Panc1 (cell line): Measurements from ENCODE around the gene TTBK1. TPM values are rescaled to one million over a fixed set of nuclear protein-coding genes. Genes with fewer than 3 reads are reported as not detected.

Source experiments
- ATAC-seq: fragments of 200-7000 bp; cut with Tn5 transposase; 2 replicates; pipeline ENCODE4 v1.9.1; 2020; ENCODE audit warnings: mild to moderate bottlenecking, moderate library complexity
- BruUV-seq: library from RNA; stranded (reverse); fragments of 400-500 nt; replicated peaks from 2 replicates; lab custom pipeline; 2021; lab: Mats Ljungman, UMichigan
- CTCF ChIA-PET: fragments of 300-600 bp; sonication (Branson Sonifier 250); formaldehyde crosslinking; loops from one replicate; lab custom pipeline; 2022; ENCODE audit warnings: antibody characterized with exemption; lab: Charles Lee
- POLR2A ChIA-PET: fragments of 300-600 bp; sonication (Branson Sonifier 250); formaldehyde crosslinking; loops from one replicate; lab custom pipeline; 2022; ENCODE audit warnings: antibody characterized with exemption; lab: Charles Lee
- DNase-seq: peaks from one replicate; pipeline ENCODE4 v3.0.0-alpha.2; 2010; ENCODE audit warnings: low read depth, low spot score
- H3K27ac ChIP-seq: 2 replicates; pipeline ENCODE4 v1.5.1; 2011; ENCODE audit warnings: mild to moderate bottlenecking, low read length, inconsistent platforms
- H3K27me3 ChIP-seq: fragments of 200-500 bp; sonication (Bioruptor generic); 2 replicates; pipeline ENCODE4 v1.6.0; 2014; ENCODE audit warnings: low read length, inconsistent platforms; ENCODE audit not compliant: control insufficient read depth, insufficient read depth
- H3K36me3 ChIP-seq: fragments of 200-500 bp; sonication (Bioruptor generic); 2 replicates; pipeline ENCODE4 v1.5.1; 2014; ENCODE audit warnings: inconsistent platforms, mild to moderate bottlenecking, low read length, moderate library complexity; ENCODE audit not compliant: control insufficient read depth, insufficient read depth
- H3K4me1 ChIP-seq: 2 replicates; pipeline ENCODE4 v1.5.1; 2011; ENCODE audit warnings: inconsistent platforms, mild to moderate bottlenecking, low read length, moderate library complexity; ENCODE audit not compliant: control insufficient read depth, insufficient read depth
- H3K4me3 ChIP-seq, 2 experiments: 2 replicates each; pipeline ENCODE4 v1.5.1; 2011 to 2012; ENCODE audit warnings: low read depth in 2 of 2, low read length in 2 of 2, mild to moderate bottlenecking in 2 of 2, inconsistent platforms in 1 of 2, moderate library complexity in 1 of 2
- H3K9me3 ChIP-seq: fragments of 200-500 bp; sonication (Bioruptor generic); 2 replicates; pipeline ENCODE4 v1.5.1; 2014; ENCODE audit warnings: low read depth, mild to moderate bottlenecking, inconsistent platforms, low read length, moderate library complexity; ENCODE audit not compliant: control insufficient read depth, insufficient read depth
- POLR2AphosphoS5 ChIP-seq: IDR thresholded peaks from 2 replicates; pipeline ENCODE4 v1.6.1; 2012; ENCODE audit warnings: mild to moderate bottlenecking, low read depth, low read length, moderate library complexity
- SIN3A ChIP-seq: IDR thresholded peaks from 2 replicates; pipeline ENCODE4 v1.6.1; 2012; ENCODE audit warnings: low read depth, mild to moderate bottlenecking, low read length, moderate library complexity, borderline replicate concordance; ENCODE audit not compliant: insufficient read depth
- TCF7L2 ChIP-seq: IDR thresholded peaks from 2 replicates; pipeline ENCODE4 v1.6.1; 2011; ENCODE audit warnings: mild to moderate bottlenecking, low read depth, low read length, inconsistent platforms
- in situ Hi-C: cut with HindIII; loops from 2 replicates; pipeline ENCODE4 v1.10.0; 2016; ENCODE audit warnings: low sequenced_read_pairs, low pct_unique_long_range_greater_than_20kb
- intact Hi-C: fragments of 100-400 bp; cut with micrococcal nuclease; formaldehyde crosslinking; loops from one replicate; pipeline ENCODE4 v1.10.0; 2022; ENCODE audit not compliant: unreplicated experiment
- total RNA-seq: library from RNA; stranded (reverse); gene quantifications from one replicate; pipeline ENCODE4 v1.2.1, GENCODE V29; 2021; ENCODE audit not compliant: unreplicated experiment
- TF ChIP-seq, protein P1 (sequence below), 2 experiments: IDR thresholded peaks; 2 replicates each; pipeline ENCODE4 v1.6.1; 2011 to 2012; ENCODE audit warnings: low read depth in 2 of 2, control low read depth in 1 of 2, low read length in 1 of 2, mild to moderate bottlenecking in 1 of 2, moderate library complexity in 1 of 2; ENCODE audit not compliant: insufficient read depth in 1 of 2
- TF ChIP-seq, protein P2 (sequence below): fragments of 450-650 bp; IDR thresholded peaks from 2 replicates; pipeline ENCODE4 v1.5.1; 2017; ENCODE audit warnings: mild to moderate bottlenecking

The TTBK1 gene
- total RNA-seq, 1 experiment from 2014 or later = 0.10 TPM

DNA sequence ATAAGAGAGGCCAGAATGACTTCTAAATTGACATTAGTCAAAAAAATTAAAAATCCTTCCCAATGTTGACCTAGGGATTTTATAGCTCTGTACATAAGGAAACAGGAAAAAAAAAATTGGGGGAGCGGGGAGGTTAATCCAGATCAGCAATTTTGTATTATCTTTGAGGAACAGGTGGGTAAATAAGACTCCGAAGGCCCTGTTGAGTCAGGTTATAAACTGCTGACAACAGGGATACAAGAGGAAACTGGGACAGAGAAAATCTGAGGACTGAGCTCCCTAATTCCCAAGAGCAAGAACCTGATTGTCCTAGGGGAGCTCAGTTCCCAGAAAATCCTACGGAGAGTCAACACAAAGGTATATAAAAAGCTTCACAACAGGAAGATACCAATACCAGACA, 92.2 kb downstream of the TTBK1 start:
- ATAC-seq (no peak), DNase-seq (no peak)
- intact Hi-C loops = loop anchor here (2.0 kb wide), 1 partner anchor 73 kb away; no protein-coding TSS in a partner anchor
- CTCF ChIA-PET = interaction anchor here (1.2 kb wide), 1 partner anchor 27 kb away, joined by 3 read pairs; the partner anchor contains the start of gene CRIP3
- H3K4me3 ChIP-seq = no peak overlapping the region
- POLR2A ChIA-PET = interaction anchor here (1.2 kb wide), 1 partner anchor 15 kb away, joined by 3 read pairs; no protein-coding TSS in a partner anchor
- in situ Hi-C loops = no loop called here
- H3K27me3 ChIP-seq = no peaks in the 10 kb centered on the region
- H3K9me3 ChIP-seq = no peaks in the 10 kb centered on the region
- H3K27ac ChIP-seq = no peak overlapping the region
- no peaks in the 10 kb centered on the region for H3K4me1 ChIP-seq
- H3K36me3 ChIP-seq = peaks cover 18% of the 10 kb centered on the region
- TF ChIP-seq TCF7L2 (no peak), POLR2AphosphoS5 (no peak), SIN3A (no peak)
- TF ChIP-seq, protein P1, sequence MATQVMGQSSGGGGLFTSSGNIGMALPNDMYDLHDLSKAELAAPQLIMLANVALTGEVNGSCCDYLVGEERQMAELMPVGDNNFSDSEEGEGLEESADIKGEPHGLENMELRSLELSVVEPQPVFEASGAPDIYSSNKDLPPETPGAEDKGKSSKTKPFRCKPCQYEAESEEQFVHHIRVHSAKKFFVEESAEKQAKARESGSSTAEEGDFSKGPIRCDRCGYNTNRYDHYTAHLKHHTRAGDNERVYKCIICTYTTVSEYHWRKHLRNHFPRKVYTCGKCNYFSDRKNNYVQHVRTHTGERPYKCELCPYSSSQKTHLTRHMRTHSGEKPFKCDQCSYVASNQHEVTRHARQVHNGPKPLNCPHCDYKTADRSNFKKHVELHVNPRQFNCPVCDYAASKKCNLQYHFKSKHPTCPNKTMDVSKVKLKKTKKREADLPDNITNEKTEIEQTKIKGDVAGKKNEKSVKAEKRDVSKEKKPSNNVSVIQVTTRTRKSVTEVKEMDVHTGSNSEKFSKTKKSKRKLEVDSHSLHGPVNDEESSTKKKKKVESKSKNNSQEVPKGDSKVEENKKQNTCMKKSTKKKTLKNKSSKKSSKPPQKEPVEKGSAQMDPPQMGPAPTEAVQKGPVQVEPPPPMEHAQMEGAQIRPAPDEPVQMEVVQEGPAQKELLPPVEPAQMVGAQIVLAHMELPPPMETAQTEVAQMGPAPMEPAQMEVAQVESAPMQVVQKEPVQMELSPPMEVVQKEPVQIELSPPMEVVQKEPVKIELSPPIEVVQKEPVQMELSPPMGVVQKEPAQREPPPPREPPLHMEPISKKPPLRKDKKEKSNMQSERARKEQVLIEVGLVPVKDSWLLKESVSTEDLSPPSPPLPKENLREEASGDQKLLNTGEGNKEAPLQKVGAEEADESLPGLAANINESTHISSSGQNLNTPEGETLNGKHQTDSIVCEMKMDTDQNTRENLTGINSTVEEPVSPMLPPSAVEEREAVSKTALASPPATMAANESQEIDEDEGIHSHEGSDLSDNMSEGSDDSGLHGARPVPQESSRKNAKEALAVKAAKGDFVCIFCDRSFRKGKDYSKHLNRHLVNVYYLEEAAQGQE (IDR thresholded peaks at IDR 0.05; ENCODE audit: insufficient read depth in 1 of 2, low read depth in 2 of 2, low read length in 1 of 2) = no peak
- TF ChIP-seq, protein P2, sequence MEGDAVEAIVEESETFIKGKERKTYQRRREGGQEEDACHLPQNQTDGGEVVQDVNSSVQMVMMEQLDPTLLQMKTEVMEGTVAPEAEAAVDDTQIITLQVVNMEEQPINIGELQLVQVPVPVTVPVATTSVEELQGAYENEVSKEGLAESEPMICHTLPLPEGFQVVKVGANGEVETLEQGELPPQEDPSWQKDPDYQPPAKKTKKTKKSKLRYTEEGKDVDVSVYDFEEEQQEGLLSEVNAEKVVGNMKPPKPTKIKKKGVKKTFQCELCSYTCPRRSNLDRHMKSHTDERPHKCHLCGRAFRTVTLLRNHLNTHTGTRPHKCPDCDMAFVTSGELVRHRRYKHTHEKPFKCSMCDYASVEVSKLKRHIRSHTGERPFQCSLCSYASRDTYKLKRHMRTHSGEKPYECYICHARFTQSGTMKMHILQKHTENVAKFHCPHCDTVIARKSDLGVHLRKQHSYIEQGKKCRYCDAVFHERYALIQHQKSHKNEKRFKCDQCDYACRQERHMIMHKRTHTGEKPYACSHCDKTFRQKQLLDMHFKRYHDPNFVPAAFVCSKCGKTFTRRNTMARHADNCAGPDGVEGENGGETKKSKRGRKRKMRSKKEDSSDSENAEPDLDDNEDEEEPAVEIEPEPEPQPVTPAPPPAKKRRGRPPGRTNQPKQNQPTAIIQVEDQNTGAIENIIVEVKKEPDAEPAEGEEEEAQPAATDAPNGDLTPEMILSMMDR = no peak
- BruUV-seq = no TSS peak

DNA sequence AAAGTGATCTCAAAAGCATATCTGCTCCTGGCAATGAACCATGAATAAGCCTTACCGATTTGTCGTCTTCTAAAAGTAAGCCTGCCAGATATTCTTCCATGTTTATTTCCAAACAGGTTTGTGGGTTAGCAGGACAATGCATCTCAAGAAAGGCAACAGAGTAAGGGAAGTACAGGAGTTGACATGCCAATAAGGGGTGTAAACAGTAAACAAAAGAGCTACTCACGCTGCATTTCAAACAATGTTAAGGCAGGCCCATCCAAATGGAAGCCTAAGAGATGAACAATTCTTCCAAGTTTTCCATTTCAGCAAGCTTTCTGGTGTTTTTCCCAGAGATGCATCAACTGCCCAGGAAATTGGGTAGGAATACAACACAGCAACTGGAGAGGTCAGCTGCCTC, 93.1 kb downstream of the TTBK1 start:
- no peak for ATAC-seq
- intact Hi-C loops = no loop called here
- Histone ChIP-seq H3K4me1 (no peaks in the 10 kb centered on the region), H3K36me3 (peaks cover 21% of the 10 kb centered on the region), H3K27ac (no peak overlapping the region), H3K4me3 (no peak overlapping the region), H3K27me3 (no peaks in the 10 kb centered on the region), H3K9me3 (no peaks in the 10 kb centered on the region)
- ChIA-PET POLR2A (no interaction called here), CTCF (no interaction called here)
- TF ChIP-seq, protein P2 = no peak
- TF ChIP-seq POLR2AphosphoS5 (no peak), SIN3A (no peak), TCF7L2 (no peak)
- TF ChIP-seq, protein P1 (IDR thresholded peaks at IDR 0.05; ENCODE audit: insufficient read depth in 1 of 2, low read depth in 2 of 2, low read length in 1 of 2) = no peak
- in situ Hi-C loops = no loop called here
- BruUV-seq = no TSS peak
- no peak for DNase-seq
